Lower lobe of right lung (tissue), 2 donors: Measurements from ENCODE around the gene RAB31. TPM values are rescaled to one million over a fixed set of nuclear protein-coding genes. Genes with fewer than 3 reads are reported as not detected.
"Not testable (repeated sequence)": the region's sequence is repeated elsewhere in the genome, so short reads cannot be mapped to it uniquely, and the experiment has no call there.

Experiments
- ATAC-seq, 2 donors: fragments of 200-7000 bp; cut with Tn5 transposase; one replicate each; pipeline ENCODE4 v1.9.1; 2020 to 2022; ENCODE audit warnings: mild to moderate bottlenecking in 2 of 2, moderate library complexity in 2 of 2
- DNase-seq: peaks from one replicate; pipeline ENCODE4 v3.0.0-alpha.2; 2020
- H3K27ac ChIP-seq: fragments of 200-600 bp; one replicate; pipeline ENCODE4 v1.8.0; 2022
- H3K27me3 ChIP-seq: fragments of 200-600 bp; one replicate; pipeline ENCODE4 v1.8.0; 2022; ENCODE audit warnings: low read depth
- H3K36me3 ChIP-seq: fragments of 200-600 bp; one replicate; pipeline ENCODE4 v1.8.0; 2022; ENCODE audit warnings: mild to moderate bottlenecking
- H3K4me1 ChIP-seq: fragments of 200-600 bp; one replicate; pipeline ENCODE4 v1.8.0; 2022
- H3K4me3 ChIP-seq: fragments of 200-600 bp; one replicate; pipeline ENCODE4 v1.8.0; 2022; ENCODE audit warnings: mild to moderate bottlenecking
- H3K9me3 ChIP-seq: fragments of 200-600 bp; one replicate; pipeline ENCODE4 v1.8.0; 2022
- CTCF ChIP-seq: fragments of 200-600 bp; IDR thresholded peaks from one replicate; pipeline ENCODE4 v1.8.0; 2022; ENCODE audit warnings: antibody characterized with exemption, mild to moderate bottlenecking
- intact Hi-C: fragments of 100-400 bp; cut with DNase I; formaldehyde crosslinking; loops from one replicate; pipeline ENCODE4 v1.11.0; 2022
- total RNA-seq: library from RNA; stranded (reverse); fragmentation: NEBNext Ultra II Directional; extraction: Animal tissue kit (Norgen Biotek cat#: 25700); gene quantifications from one replicate; pipeline ENCODE4 v1.2.1, GENCODE V29; 2021
- donor health status: DM: no; HTN: yes; CAD: no; lungs with severe emphysema.

The RAB31 gene
- total RNA-seq, 1 donor from 2014 or later = 110 TPM

GRCh38 chr18:9666548-9666947 is 41.6 kb upstream of the RAB31 start:
- H3K4me1 ChIP-seq = no peaks in the 10 kb centered on the region
- TF ChIP-seq CTCF = no peak
- DNase-seq = no peak
- intact Hi-C loops = no loop called here
- no peaks in the 10 kb centered on the region for H3K9me3 ChIP-seq
- H3K36me3 ChIP-seq = no peaks in the 10 kb centered on the region
- ATAC-seq = no peak
- no peak overlapping the region for H3K4me3 ChIP-seq
- H3K27ac ChIP-seq = no peak overlapping the region
- H3K27me3 ChIP-seq = no peaks in the 10 kb centered on the region

- Histone ChIP-seq H3K4me1 (peaks cover 10% of the 10 kb centered on the region), H3K27ac (no peak overlapping the region), H3K4me3 (no peak overlapping the region), H3K27me3 (no peaks in the 10 kb centered on the region), H3K36me3 (no peaks in the 10 kb centered on the region), H3K9me3 (no peaks in the 10 kb centered on the region)
- no peak for TF ChIP-seq CTCF
- no peak for DNase-seq
- no peak for ATAC-seq
- intact Hi-C loops = no loop called here
These were observed 39.1 kb upstream of the RAB31 start for GRCh38 chr18:9669016-9669415.

- Histone ChIP-seq H3K4me1 (peaks cover 14% of the 10 kb centered on the region), H3K9me3 (no peaks in the 10 kb centered on the region), H3K36me3 (no peaks in the 10 kb centered on the region), H3K4me3 (no peak overlapping the region), H3K27ac (no peak overlapping the region), H3K27me3 (no peaks in the 10 kb centered on the region)
- intact Hi-C loops = no loop called here
- DNase-seq = no peak
- no peak for ATAC-seq
- TF ChIP-seq CTCF = no peak
These were observed 36.9 kb upstream of the RAB31 start for GRCh38 chr18:9671214-9671613.

- H3K9me3 ChIP-seq = no peaks in the 10 kb centered on the region
- H3K4me3 ChIP-seq = no peak overlapping the region
- DNase-seq = peak; percentile 75
- TF ChIP-seq CTCF = peak; percentile 34
- H3K27me3 ChIP-seq = no peaks in the 10 kb centered on the region
- peak overlapping the region; percentile 84 for H3K27ac ChIP-seq
- peaks cover 14% of the 10 kb centered on the region for H3K4me1 ChIP-seq
- H3K36me3 ChIP-seq = no peaks in the 10 kb centered on the region
- intact Hi-C loops = no loop called here
- peak; percentile 97 to 98 for ATAC-seq
These were observed 34.5 kb upstream of the RAB31 start for GRCh38 chr18:9673296-9674251.

GRCh38 chr18:9678216-9678615 is 29.9 kb upstream of the RAB31 start:
- H3K4me3 ChIP-seq, H3K27ac ChIP-seq, H3K27me3 ChIP-seq, H3K36me3 ChIP-seq, H3K9me3 ChIP-seq, intact Hi-C loops, ATAC-seq, DNase-seq: not testable (repeated sequence)
- peaks cover 13% of the 10 kb centered on the region for H3K4me1 ChIP-seq

GRCh38 chr18:9679125-9679524 is 29.0 kb upstream of the RAB31 start:
- H3K4me3 ChIP-seq = no peak overlapping the region
- H3K4me1 ChIP-seq = peaks cover 12% of the 10 kb centered on the region
- no peak for TF ChIP-seq CTCF
- H3K27ac ChIP-seq = no peak overlapping the region
- H3K36me3 ChIP-seq = no peaks in the 10 kb centered on the region
- intact Hi-C loops = no loop called here
- H3K27me3 ChIP-seq = no peaks in the 10 kb centered on the region
- H3K9me3 ChIP-seq = no peaks in the 10 kb centered on the region
- no peak for ATAC-seq
- no peak for DNase-seq
